CD4-positive, alpha-beta memory T cell (primary cell): ENCODE measurements around the gene JUN. TPM values are rescaled to one million over a fixed set of nuclear protein-coding genes. Genes with fewer than 3 reads are reported as not detected.

Experiments used
- CTCF ChIA-PET: fragments of 350-600 bp; sonication (Branson Sonifier 250); formaldehyde crosslinking; loops from one replicate; lab custom pipeline; 2021; ENCODE audit warnings: inconsistent platforms; ENCODE audit not compliant: partially characterized antibody; lab: Charles Lee
- POLR2A ChIA-PET: fragments of 350-600 bp; sonication (Branson Sonifier 250); formaldehyde crosslinking; loops from one replicate; lab custom pipeline; 2021; ENCODE audit not compliant: partially characterized antibody; lab: Charles Lee
- DNase-seq, 5 donors: peaks; one replicate each; pipeline versions ENCODE4 v3.0.0 to v3.0.0-alpha.2; 2020 to 2022; ENCODE audit warnings: mixed read lengths in 1 of 5
- H3K27ac ChIP-seq: one replicate; pipeline ENCODE4 v1.7.0; 2013; ENCODE audit warnings: low read depth, low read length
- H3K27me3 ChIP-seq: 2 replicates; pipeline ENCODE4 v1.7.0; 2013; ENCODE audit warnings: mild to moderate bottlenecking, low read length, moderate library complexity; ENCODE audit not compliant: insufficient read depth
- H3K36me3 ChIP-seq: 2 replicates; pipeline ENCODE4 v1.7.0; 2013; ENCODE audit warnings: mild to moderate bottlenecking, low read length, moderate library complexity; ENCODE audit not compliant: insufficient read depth
- H3K4me1 ChIP-seq: 2 replicates; pipeline ENCODE4 v1.7.0; 2013; ENCODE audit warnings: mild to moderate bottlenecking, low read length, moderate library complexity; ENCODE audit not compliant: insufficient read depth
- H3K4me3 ChIP-seq, 2 donors: one replicate each; pipeline ENCODE4 v1.7.0; 2013; ENCODE audit warnings: low read length in 2 of 2, mild to moderate bottlenecking in 1 of 2
- H3K9me3 ChIP-seq, 2 donors: one replicate each; pipeline ENCODE4 v1.7.0; 2013; ENCODE audit warnings: low read length in 2 of 2, control low read depth in 1 of 2; ENCODE audit not compliant: control insufficient read depth in 1 of 2
- H3K27ac Mint-ChIP-seq, 7 donors: one replicate each; pipeline ENCODE4 v1.8.0; 2020 to 2021; ENCODE audit warnings: mixed read lengths in 7 of 7, mild to moderate bottlenecking in 6 of 7, inconsistent platforms in 3 of 7, moderate library complexity in 3 of 7
- H3K27me3 Mint-ChIP-seq, 2 donors: one replicate each; pipeline ENCODE4 v1.8.0; 2020 to 2021; ENCODE audit warnings: mixed read lengths in 2 of 2
- H3K36me3 Mint-ChIP-seq, 2 donors: one replicate each; pipeline ENCODE4 v1.8.0; 2020 to 2021; ENCODE audit warnings: mixed read lengths in 2 of 2, inconsistent platforms in 1 of 2, mild to moderate bottlenecking in 1 of 2
- H3K4me1 Mint-ChIP-seq, 4 donors: one replicate each; pipeline ENCODE4 v1.8.0; 2020 to 2021; ENCODE audit warnings: mixed read lengths in 4 of 4, mild to moderate bottlenecking in 1 of 4
- H3K4me3 Mint-ChIP-seq, 8 donors: one replicate each; pipeline ENCODE4 v1.8.0; 2020 to 2021; ENCODE audit warnings: mixed read lengths in 8 of 8, mild to moderate bottlenecking in 7 of 8, moderate library complexity in 6 of 8, inconsistent platforms in 3 of 8
- H3K9me3 Mint-ChIP-seq, 8 donors: one replicate each; pipeline ENCODE4 v1.8.0; 2020 to 2021; ENCODE audit warnings: mixed read lengths in 8 of 8, mild to moderate bottlenecking in 5 of 8, inconsistent platforms in 3 of 8, moderate library complexity in 1 of 8
- intact Hi-C: fragments of 100-400 bp; cut with micrococcal nuclease; formaldehyde crosslinking; loops from one replicate; pipeline ENCODE4 v1.15.1; 2023
- polyA plus RNA-seq, 2 donors: library from polyadenylated mRNA; unstranded; fragments of 300-500 nt; fragmentation: Illumina TruSeq; gene quantifications; one replicate each; pipeline ENCODE4 v1.2.3, GENCODE V29; 2021
- total RNA-seq, 2 experiments: library from RNA; stranded (reverse); gene quantifications; one replicate each; pipeline ENCODE4 v1.2.3, GENCODE V29; 2021

Gene JUN
- total RNA-seq = 10 to 100 TPM; 19.0 TPM
- 10 to 100 TPM; 40.4 to 56.7 TPM for polyA plus RNA-seq

DNA sequence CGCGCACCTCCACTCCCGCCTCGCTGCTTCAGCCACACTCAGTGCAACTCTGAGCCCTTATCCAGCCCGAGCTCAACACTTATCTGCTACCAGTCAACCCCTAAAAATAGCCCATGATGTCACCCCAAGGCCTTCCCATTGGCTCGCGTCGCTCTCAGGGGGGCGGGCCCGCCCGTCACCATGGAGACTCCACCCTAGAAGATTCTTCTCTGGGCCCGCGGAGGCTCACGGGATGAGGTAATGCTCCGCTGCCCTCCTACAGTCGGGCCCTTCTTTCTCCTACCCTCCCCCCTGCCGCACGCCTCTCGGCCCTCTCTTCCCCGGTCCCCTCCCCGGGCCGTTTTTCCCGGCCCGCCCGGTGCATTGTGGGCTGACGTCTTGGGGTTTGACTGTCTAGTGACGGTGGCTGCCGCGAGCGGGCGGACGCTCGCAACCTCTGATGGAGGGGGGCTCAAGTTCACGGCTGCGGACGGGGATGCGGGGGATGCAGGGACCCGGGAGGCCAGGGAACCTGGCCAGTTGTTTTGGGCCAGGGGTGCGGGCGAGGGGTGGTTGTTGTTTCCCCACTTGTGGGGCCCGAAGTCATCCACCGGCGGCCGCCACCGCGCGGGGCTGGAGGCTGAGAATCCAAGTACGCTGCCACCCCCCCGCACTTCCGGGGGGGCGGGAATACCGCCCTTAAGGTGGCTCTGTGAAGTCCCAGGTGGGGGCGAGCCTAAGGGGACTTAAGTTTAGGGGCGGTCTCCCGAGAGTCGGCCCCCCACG, at the start of gene JUN:
JUN (minus strand) TSS at position 55 of the 765 bp plus-strand sequence. CDS start 977 bp downstream, outside the sequence.
- Mint-ChIP-seq H3K4me3 (peak within 1 kb of the TSS; percentile 87 to 98 (median 92)), H3K27ac (peak within 1 kb of the TSS; percentile 97 to 100 (median 99)), H3K27me3 (peaks cover 3 to 5% of the 10 kb centered on the region in 2 donors), H3K9me3 (peaks cover 0 to 26% (median 4%) of the 10 kb centered on the region in 8 donors), H3K4me1 (peaks cover 19 to 49% (median 29%) of the 10 kb centered on the region in 4 donors), H3K36me3 (peaks cover 19 to 30% of the 10 kb centered on the region in 2 donors)
- no peaks in the 10 kb centered on the region for H3K9me3 ChIP-seq
- H3K4me3 ChIP-seq = peak within 1 kb of the TSS; percentile 76 to 96
- POLR2A ChIA-PET = interaction anchor here (0.6 to 7.1 kb wide), 50 partner anchors 8 to 1030 kb away, joined by 3 to 91 read pairs (median 4); partner anchors contain the start of genes FGGY, HOOK1, MYSM1 and OMA1
- no peaks in the 10 kb centered on the region for H3K36me3 ChIP-seq
- CTCF ChIA-PET = interaction anchor here (0.5 to 2.6 kb wide), 16 partner anchors 25 to 975 kb away, joined by 3 to 16 read pairs (median 4); no protein-coding TSS in a partner anchor
- peaks cover 31% of the 10 kb centered on the region for H3K4me1 ChIP-seq
- peak; percentile 98 to 100 (median 99) for DNase-seq
- intact Hi-C loops = loop anchor here (1.0 to 5.0 kb wide), 8 partner anchors 31 to 787 kb away; partner anchors contain the start of gene OMA1
- peak within 1 kb of the TSS; percentile 99 for H3K27ac ChIP-seq
- H3K27me3 ChIP-seq = no peaks in the 10 kb centered on the region

DNA sequence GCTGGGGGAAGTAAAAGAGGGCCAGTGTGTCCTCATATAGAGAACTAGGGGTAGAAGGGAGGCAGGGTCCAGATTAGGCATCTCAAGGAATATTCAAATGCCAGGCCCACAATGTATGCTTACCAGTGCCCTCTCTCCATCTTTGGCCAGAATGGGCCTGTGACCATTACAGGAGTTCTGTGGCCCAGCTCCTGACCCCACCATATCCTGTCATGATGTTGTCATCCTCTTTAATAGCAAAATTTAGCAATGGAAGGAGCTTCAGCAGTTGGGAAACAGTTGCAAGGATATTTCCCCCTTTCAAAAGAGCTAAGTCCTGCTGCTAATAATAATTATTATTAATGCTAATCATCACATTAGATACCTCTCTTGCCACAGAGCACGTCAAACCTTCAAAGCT, 49.3 kb upstream of the JUN start:
- Mint-ChIP-seq H3K4me1 (no peaks in the 10 kb centered on the region), H3K4me3 (no peak overlapping the region), H3K36me3 (peaks cover 3 to 4% of the 10 kb centered on the region in 2 donors), H3K9me3 (peaks cover 0 to 6% (median 5%) of the 10 kb centered on the region in 8 donors), H3K27ac (no peak overlapping the region), H3K27me3 (no peaks in the 10 kb centered on the region)
- Histone ChIP-seq H3K27ac (no peak overlapping the region), H3K27me3 (no peaks in the 10 kb centered on the region), H3K4me1 (no peaks in the 10 kb centered on the region), H3K36me3 (no peaks in the 10 kb centered on the region), H3K9me3 (no peaks in the 10 kb centered on the region), H3K4me3 (no peak overlapping the region)
- CTCF ChIA-PET = interaction anchor here (0.5 to 1.7 kb wide), 2 partner anchors 9 to 324 kb away, joined by 3 to 5 read pairs; no protein-coding TSS in a partner anchor
- DNase-seq = no peak
- POLR2A ChIA-PET = no interaction called here
- intact Hi-C loops = no loop called here

GRCh38 chr1:58830291-58830690, 46.4 kb upstream of the JUN start:
- Histone ChIP-seq H3K4me3 (no peak overlapping the region), H3K4me1 (no peaks in the 10 kb centered on the region), H3K9me3 (no peaks in the 10 kb centered on the region), H3K36me3 (no peaks in the 10 kb centered on the region), H3K27ac (no peak overlapping the region), H3K27me3 (no peaks in the 10 kb centered on the region)
- CTCF ChIA-PET = no interaction called here
- Mint-ChIP-seq H3K27ac (no peak overlapping the region), H3K4me1 (no peaks in the 10 kb centered on the region), H3K9me3 (peaks cover 0 to 27% (median 21%) of the 10 kb centered on the region in 8 donors), H3K27me3 (peaks cover 0 to 2% of the 10 kb centered on the region in 2 donors), H3K36me3 (peaks cover 12 to 16% of the 10 kb centered on the region in 2 donors), H3K4me3 (no peak overlapping the region)
- POLR2A ChIA-PET = no interaction called here
- intact Hi-C loops = no loop called here
- no peak for DNase-seq

- DNase-seq = no peak
- ChIA-PET POLR2A (no interaction called here), CTCF (no interaction called here)
- H3K9me3 Mint-ChIP-seq = peaks cover 0 to 27% (median 21%) of the 10 kb centered on the region in 8 donors
- H3K36me3 ChIP-seq = no peaks in the 10 kb centered on the region
- intact Hi-C loops = no loop called here
- H3K4me1 Mint-ChIP-seq = no peaks in the 10 kb centered on the region
- no peak overlapping the region for H3K27ac Mint-ChIP-seq
- peaks cover 12 to 16% of the 10 kb centered on the region in 2 donors for H3K36me3 Mint-ChIP-seq
- H3K4me3 Mint-ChIP-seq = no peak overlapping the region
- peaks cover 0 to 2% of the 10 kb centered on the region in 2 donors for H3K27me3 Mint-ChIP-seq
- no peaks in the 10 kb centered on the region for H3K4me1 ChIP-seq
- no peaks in the 10 kb centered on the region for H3K27me3 ChIP-seq
- H3K9me3 ChIP-seq = no peaks in the 10 kb centered on the region
- H3K27ac ChIP-seq = no peak overlapping the region
- H3K4me3 ChIP-seq = no peak overlapping the region
Measured at GRCh38 chr1:58829866-58830265, 46.0 kb upstream of the JUN start.

DNA sequence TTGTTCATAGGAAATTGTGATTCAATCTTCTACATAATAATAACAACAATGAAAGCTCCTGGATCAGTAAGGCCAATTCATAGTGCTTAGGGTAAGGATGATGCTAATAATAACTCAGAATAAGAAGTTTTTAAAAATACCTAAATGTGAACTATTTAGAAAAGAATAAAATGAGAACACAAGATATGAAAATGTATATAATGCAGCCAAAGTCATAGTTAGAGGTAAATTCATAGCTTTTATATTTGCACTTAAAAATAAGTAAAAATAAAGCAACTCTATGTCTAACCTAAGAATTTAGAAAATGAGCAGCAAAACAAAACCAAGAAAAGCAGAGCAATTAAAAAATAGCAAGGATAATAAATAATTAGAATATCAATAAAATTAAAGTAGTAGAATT, 43.5 kb upstream of the JUN start:
- Mint-ChIP-seq H3K9me3 (peaks cover 0 to 27% (median 21%) of the 10 kb centered on the region in 8 donors), H3K4me1 (no peaks in the 10 kb centered on the region), H3K36me3 (peaks cover 13 to 16% of the 10 kb centered on the region in 2 donors), H3K27me3 (peaks cover 0 to 2% of the 10 kb centered on the region in 2 donors), H3K4me3 (no peak overlapping the region), H3K27ac (no peak overlapping the region)
- ChIA-PET POLR2A (interaction anchor here (2.0 kb wide), 1 partner anchor 43 kb away, joined by 13 read pairs; the partner anchor contains the start of gene JUN), CTCF (interaction anchor here (0.8 kb wide), 1 partner anchor 14 kb away, joined by 3 read pairs; no protein-coding TSS in a partner anchor)
- no peaks in the 10 kb centered on the region for H3K4me1 ChIP-seq
- no peaks in the 10 kb centered on the region for H3K36me3 ChIP-seq
- H3K27me3 ChIP-seq = no peaks in the 10 kb centered on the region
- intact Hi-C loops = no loop called here
- no peak for DNase-seq
- no peak overlapping the region for H3K27ac ChIP-seq
- no peaks in the 10 kb centered on the region for H3K9me3 ChIP-seq
- H3K4me3 ChIP-seq = no peak overlapping the region

GRCh38 chr1:58824753-58825389, 41.0 kb upstream of the JUN start:
- Mint-ChIP-seq H3K4me1 (no peaks in the 10 kb centered on the region), H3K27ac (no peak overlapping the region), H3K4me3 (peak overlapping the region in 1 of 8 donors; percentile 62), H3K36me3 (peaks cover 13 to 16% of the 10 kb centered on the region in 2 donors), H3K9me3 (peaks cover 0 to 27% (median 21%) of the 10 kb centered on the region in 8 donors), H3K27me3 (peaks cover 0 to 2% of the 10 kb centered on the region in 2 donors)
- ChIA-PET CTCF (no interaction called here), POLR2A (no interaction called here)
- Histone ChIP-seq H3K36me3 (no peaks in the 10 kb centered on the region), H3K4me3 (no peak overlapping the region), H3K4me1 (no peaks in the 10 kb centered on the region), H3K27ac (no peak overlapping the region), H3K9me3 (no peaks in the 10 kb centered on the region), H3K27me3 (no peaks in the 10 kb centered on the region)
- DNase-seq = no peak
- intact Hi-C loops = no loop called here
